Measurements from ENCODE around the gene SLC37A1. TPM values are rescaled to one million over a fixed set of nuclear protein-coding genes. Genes with fewer than 3 reads are reported as not detected.

SLC37A1 gene
- total RNA-seq, 1 experiment from 2014 or later: 15.0 TPM

- Histone ChIP-seq H3K4me3 (replicated peaks in 1 of 2; ENCODE audit: low read depth in 1 of 2, low read length in 2 of 2) (no peak overlapping the region), H4K20me1 (ENCODE audit: insufficient read depth) (no peaks in the 10 kb centered on the region), H3K79me2 (ENCODE audit: insufficient read depth, low read length) (no peaks in the 10 kb centered on the region), H3K4me1 (ENCODE audit: control insufficient read depth in 1 of 2, insufficient read depth in 2 of 2, low read length in 2 of 2) (no peaks in the 10 kb centered on the region), H3K9ac (ENCODE audit: low read length) (no peak overlapping the region), H2AFZ (ENCODE audit: low read depth, low read length, poor library complexity, severe bottlenecking) (no peak overlapping the region), H3K36me3 (ENCODE audit: control insufficient read depth in 1 of 2, insufficient read depth in 2 of 2, low read length in 2 of 2) (no peaks in the 10 kb centered on the region), H3K9me3 (ENCODE audit: control insufficient read depth in 1 of 2, insufficient read depth in 1 of 2, low read depth in 1 of 2, low read length in 2 of 2) (no peaks in the 10 kb centered on the region), H3K9me2 (ENCODE audit: insufficient read depth) (no peaks in the 10 kb centered on the region), H3K27me3 (ENCODE audit: insufficient read depth, low read length) (no peaks in the 10 kb centered on the region), H3K4me2 (ENCODE audit: low read length) (no peak overlapping the region), H3K27ac (ENCODE audit: low read depth, low read length) (no peak overlapping the region)
- intact Hi-C loops (cut with micrococcal nuclease): no loop called here
- DNase-seq (ENCODE audit: low read depth, low spot score) (no peak), ATAC-seq (no peak)
- ChIA-PET CTCF (no interaction called here), POLR2A (no interaction called here), RAD21 (ENCODE audit: low non-redundant PET in 1 of 2, low total read pairs in 2 of 2, uncharacterized antibody in 2 of 2, unreplicated experiment in 2 of 2) (no interaction called here)
- no TSS peak for BruUV-seq (replicated peaks)
- no peak for TF ChIP-seq FOSL1 (IDR thresholded peaks at IDR 0.05; ENCODE audit: low read depth)
- TF ChIP-seq EZH2phosphoT487 (IDR thresholded peaks at IDR 0.05; ENCODE audit: borderline replicate concordance): no peak
- TF ChIP-seq CBX3 (IDR thresholded peaks at IDR 0.05; ENCODE audit: low read depth): no peak
- no peak for TF ChIP-seq ZFX (IDR thresholded peaks at IDR 0.05)
- TF ChIP-seq ZNF274 (IDR thresholded peaks at IDR 0.05; ENCODE audit: low read depth, low read length): no peak
- TF ChIP-seq YY1 (IDR thresholded peaks at IDR 0.05; ENCODE audit: extremely low read depth, insufficient replicate concordance, low read depth, low read length): no peak
- no peak for TF ChIP-seq MAX (IDR thresholded peaks at IDR 0.05)
Observed at GRCh38 chr21:42561762-42562650, 48.4 kb downstream of the SLC37A1 start.

- RAD21 ChIA-PET (ENCODE audit: low non-redundant PET in 1 of 2, low total read pairs in 2 of 2, uncharacterized antibody in 2 of 2, unreplicated experiment in 2 of 2): no interaction called here
- Histone ChIP-seq H2AFZ (ENCODE audit: low read depth, low read length, poor library complexity, severe bottlenecking) (no peak overlapping the region), H3K9me2 (ENCODE audit: insufficient read depth) (no peaks in the 10 kb centered on the region), H3K27me3 (ENCODE audit: insufficient read depth, low read length) (no peaks in the 10 kb centered on the region), H3K4me3 (replicated peaks in 1 of 2; ENCODE audit: low read depth in 1 of 2, low read length in 2 of 2) (no peak overlapping the region), H4K20me1 (ENCODE audit: insufficient read depth) (no peaks in the 10 kb centered on the region), H3K9me3 (ENCODE audit: control insufficient read depth in 1 of 2, insufficient read depth in 1 of 2, low read depth in 1 of 2, low read length in 2 of 2) (no peaks in the 10 kb centered on the region), H3K36me3 (ENCODE audit: control insufficient read depth in 1 of 2, insufficient read depth in 2 of 2, low read length in 2 of 2) (no peaks in the 10 kb centered on the region), H3K9ac (ENCODE audit: low read length) (no peak overlapping the region), H3K27ac (ENCODE audit: low read depth, low read length) (no peak overlapping the region), H3K4me2 (ENCODE audit: low read length) (no peak overlapping the region), H3K4me1 (ENCODE audit: control insufficient read depth in 1 of 2, insufficient read depth in 2 of 2, low read length in 2 of 2) (no peaks in the 10 kb centered on the region), H3K79me2 (ENCODE audit: insufficient read depth, low read length) (no peaks in the 10 kb centered on the region)
- ATAC-seq (no peak), DNase-seq (ENCODE audit: low read depth, low spot score) (no peak)
- CTCF ChIA-PET: no interaction called here
- BruUV-seq (replicated peaks): no TSS peak
- intact Hi-C loops (cut with micrococcal nuclease): no loop called here
- TF ChIP-seq ELF1 (IDR thresholded peaks at IDR 0.05; ENCODE audit: borderline replicate concordance, low read depth) (no peak), SP1 (IDR thresholded peaks at IDR 0.05; ENCODE audit: low read depth) (no peak), FOSL1 (IDR thresholded peaks at IDR 0.05; ENCODE audit: low read depth) (no peak), SRF (IDR thresholded peaks at IDR 0.05; ENCODE audit: low read depth) (no peak), CEBPB (IDR thresholded peaks at IDR 0.05; ENCODE audit: low read depth) (no peak), POLR2AphosphoS5 (IDR thresholded peaks at IDR 0.05; ENCODE audit: low read depth, low read length) (no peak), CBX3 (IDR thresholded peaks at IDR 0.05; ENCODE audit: low read depth) (no peak), YY1 (IDR thresholded peaks at IDR 0.05; ENCODE audit: extremely low read depth, insufficient replicate concordance, low read depth, low read length) (no peak), POLR2A (IDR thresholded peaks at IDR 0.05; ENCODE audit: borderline replicate concordance, extremely low read depth, insufficient read depth, insufficient read length) (no peak)
- TF ChIP-seq, protein P1, sequence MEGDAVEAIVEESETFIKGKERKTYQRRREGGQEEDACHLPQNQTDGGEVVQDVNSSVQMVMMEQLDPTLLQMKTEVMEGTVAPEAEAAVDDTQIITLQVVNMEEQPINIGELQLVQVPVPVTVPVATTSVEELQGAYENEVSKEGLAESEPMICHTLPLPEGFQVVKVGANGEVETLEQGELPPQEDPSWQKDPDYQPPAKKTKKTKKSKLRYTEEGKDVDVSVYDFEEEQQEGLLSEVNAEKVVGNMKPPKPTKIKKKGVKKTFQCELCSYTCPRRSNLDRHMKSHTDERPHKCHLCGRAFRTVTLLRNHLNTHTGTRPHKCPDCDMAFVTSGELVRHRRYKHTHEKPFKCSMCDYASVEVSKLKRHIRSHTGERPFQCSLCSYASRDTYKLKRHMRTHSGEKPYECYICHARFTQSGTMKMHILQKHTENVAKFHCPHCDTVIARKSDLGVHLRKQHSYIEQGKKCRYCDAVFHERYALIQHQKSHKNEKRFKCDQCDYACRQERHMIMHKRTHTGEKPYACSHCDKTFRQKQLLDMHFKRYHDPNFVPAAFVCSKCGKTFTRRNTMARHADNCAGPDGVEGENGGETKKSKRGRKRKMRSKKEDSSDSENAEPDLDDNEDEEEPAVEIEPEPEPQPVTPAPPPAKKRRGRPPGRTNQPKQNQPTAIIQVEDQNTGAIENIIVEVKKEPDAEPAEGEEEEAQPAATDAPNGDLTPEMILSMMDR (IDR thresholded peaks at IDR 0.05 in 2 of 3, conservative IDR thresholded peaks at IDR 0.05 in 1 of 3; ENCODE audit: borderline replicate concordance in 1 of 3, insufficient read depth in 1 of 3, low read depth in 2 of 3, low read length in 2 of 3): no peak
- TF ChIP-seq, protein P2, sequence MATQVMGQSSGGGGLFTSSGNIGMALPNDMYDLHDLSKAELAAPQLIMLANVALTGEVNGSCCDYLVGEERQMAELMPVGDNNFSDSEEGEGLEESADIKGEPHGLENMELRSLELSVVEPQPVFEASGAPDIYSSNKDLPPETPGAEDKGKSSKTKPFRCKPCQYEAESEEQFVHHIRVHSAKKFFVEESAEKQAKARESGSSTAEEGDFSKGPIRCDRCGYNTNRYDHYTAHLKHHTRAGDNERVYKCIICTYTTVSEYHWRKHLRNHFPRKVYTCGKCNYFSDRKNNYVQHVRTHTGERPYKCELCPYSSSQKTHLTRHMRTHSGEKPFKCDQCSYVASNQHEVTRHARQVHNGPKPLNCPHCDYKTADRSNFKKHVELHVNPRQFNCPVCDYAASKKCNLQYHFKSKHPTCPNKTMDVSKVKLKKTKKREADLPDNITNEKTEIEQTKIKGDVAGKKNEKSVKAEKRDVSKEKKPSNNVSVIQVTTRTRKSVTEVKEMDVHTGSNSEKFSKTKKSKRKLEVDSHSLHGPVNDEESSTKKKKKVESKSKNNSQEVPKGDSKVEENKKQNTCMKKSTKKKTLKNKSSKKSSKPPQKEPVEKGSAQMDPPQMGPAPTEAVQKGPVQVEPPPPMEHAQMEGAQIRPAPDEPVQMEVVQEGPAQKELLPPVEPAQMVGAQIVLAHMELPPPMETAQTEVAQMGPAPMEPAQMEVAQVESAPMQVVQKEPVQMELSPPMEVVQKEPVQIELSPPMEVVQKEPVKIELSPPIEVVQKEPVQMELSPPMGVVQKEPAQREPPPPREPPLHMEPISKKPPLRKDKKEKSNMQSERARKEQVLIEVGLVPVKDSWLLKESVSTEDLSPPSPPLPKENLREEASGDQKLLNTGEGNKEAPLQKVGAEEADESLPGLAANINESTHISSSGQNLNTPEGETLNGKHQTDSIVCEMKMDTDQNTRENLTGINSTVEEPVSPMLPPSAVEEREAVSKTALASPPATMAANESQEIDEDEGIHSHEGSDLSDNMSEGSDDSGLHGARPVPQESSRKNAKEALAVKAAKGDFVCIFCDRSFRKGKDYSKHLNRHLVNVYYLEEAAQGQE (IDR thresholded peaks at IDR 0.05; ENCODE audit: low read depth): no peak
- POLR2A ChIA-PET: no interaction called here
Observed at GRCh38 chr21:42562816-42563215, 49.2 kb downstream of the SLC37A1 start.

All from HCT116 (cell line).